Liver (tissue), 3 donors: ENCODE measurements around the gene BCR.

Source experiments
- GABPA ChIP-seq, 2 donors: IDR thresholded peaks in 1 of 2; conservative IDR thresholded peaks in 1 of 2; 2 replicates each; pipeline ENCODE4 v1.6.1; 2016; ENCODE audit warnings: antibody characterized with exemption in 2 of 2, mild to moderate bottlenecking in 1 of 2, moderate library complexity in 1 of 2
- HNF4A ChIP-seq, 2 donors: conservative IDR thresholded peaks; 2 replicates each; pipeline ENCODE4 v1.6.1; 2016; ENCODE audit warnings: antibody characterized with exemption in 2 of 2, mild to moderate bottlenecking in 2 of 2
- JUND ChIP-seq, 2 donors: IDR thresholded peaks; 2 replicates each; pipeline ENCODE4 v1.6.1; 2016; ENCODE audit warnings: antibody characterized with exemption in 2 of 2
- RXRA ChIP-seq, 2 donors: IDR thresholded peaks; 2 replicates each; pipeline ENCODE4 v1.6.1; 2017 to 2018; ENCODE audit warnings: antibody characterized with exemption in 2 of 2, mild to moderate bottlenecking in 1 of 2
- SP1 ChIP-seq: IDR thresholded peaks from 2 replicates; pipeline ENCODE4 v1.6.1; 2018; ENCODE audit warnings: antibody characterized with exemption, mild to moderate bottlenecking
- TAF1 ChIP-seq: conservative IDR thresholded peaks from 2 replicates; pipeline ENCODE4 v1.6.1; 2016; ENCODE audit warnings: antibody characterized with exemption, mild to moderate bottlenecking
- YY1 ChIP-seq: IDR thresholded peaks from 2 replicates; pipeline ENCODE4 v1.6.1; 2016; ENCODE audit warnings: antibody characterized with exemption, mild to moderate bottlenecking
- TF ChIP-seq, protein P1 (sequence below): fragments of 150-350 bp; IDR thresholded peaks from 2 replicates; pipeline ENCODE4 v1.5.1; 2017; ENCODE audit warnings: improper control_type of control experiment, low read depth, low read length; ENCODE audit not compliant: missing input control
- TF ChIP-seq, protein P2 (sequence below): IDR thresholded peaks from 2 replicates; pipeline ENCODE4 v1.6.1; 2016; ENCODE audit warnings: antibody characterized with exemption
- TF ChIP-seq, protein P3 (sequence below): IDR thresholded peaks from 2 replicates; pipeline ENCODE4 v1.6.1; 2016; ENCODE audit warnings: antibody characterized with exemption, mild to moderate bottlenecking
- donor health status: healthy.
- donor health status: healthy.

DNA sequence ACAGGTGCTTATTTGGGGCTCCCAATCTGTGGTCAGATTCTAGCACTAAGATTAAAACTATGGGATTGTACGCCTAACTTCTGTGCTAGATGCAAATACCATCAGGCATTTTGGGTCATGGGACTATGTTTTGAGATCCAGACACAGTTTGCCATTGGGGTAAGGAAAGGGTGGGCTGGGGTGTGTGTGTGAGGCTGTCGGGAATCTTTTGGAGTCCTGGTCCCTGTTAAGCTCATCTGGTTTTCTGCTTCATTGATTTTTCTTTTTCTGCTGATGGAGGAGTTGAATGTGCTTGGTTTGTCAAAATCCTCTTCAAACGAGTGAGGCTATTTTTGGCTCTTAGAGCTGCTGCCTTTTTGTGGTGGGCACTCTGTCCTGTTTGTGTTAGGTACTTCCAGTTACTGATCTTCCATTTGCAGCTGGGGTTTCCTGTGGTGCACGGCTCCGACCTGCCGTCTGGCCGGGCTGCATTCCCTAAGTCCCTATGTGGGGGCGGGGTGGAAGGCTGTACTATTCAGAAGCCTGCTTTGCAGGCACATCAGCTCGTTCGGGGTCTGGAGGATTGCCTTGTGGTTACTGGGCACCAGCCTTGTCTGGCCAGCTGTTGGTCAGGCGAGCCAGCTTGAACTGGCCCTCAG, 2.9 kb downstream of the BCR start:
- TF ChIP-seq, protein P1, sequence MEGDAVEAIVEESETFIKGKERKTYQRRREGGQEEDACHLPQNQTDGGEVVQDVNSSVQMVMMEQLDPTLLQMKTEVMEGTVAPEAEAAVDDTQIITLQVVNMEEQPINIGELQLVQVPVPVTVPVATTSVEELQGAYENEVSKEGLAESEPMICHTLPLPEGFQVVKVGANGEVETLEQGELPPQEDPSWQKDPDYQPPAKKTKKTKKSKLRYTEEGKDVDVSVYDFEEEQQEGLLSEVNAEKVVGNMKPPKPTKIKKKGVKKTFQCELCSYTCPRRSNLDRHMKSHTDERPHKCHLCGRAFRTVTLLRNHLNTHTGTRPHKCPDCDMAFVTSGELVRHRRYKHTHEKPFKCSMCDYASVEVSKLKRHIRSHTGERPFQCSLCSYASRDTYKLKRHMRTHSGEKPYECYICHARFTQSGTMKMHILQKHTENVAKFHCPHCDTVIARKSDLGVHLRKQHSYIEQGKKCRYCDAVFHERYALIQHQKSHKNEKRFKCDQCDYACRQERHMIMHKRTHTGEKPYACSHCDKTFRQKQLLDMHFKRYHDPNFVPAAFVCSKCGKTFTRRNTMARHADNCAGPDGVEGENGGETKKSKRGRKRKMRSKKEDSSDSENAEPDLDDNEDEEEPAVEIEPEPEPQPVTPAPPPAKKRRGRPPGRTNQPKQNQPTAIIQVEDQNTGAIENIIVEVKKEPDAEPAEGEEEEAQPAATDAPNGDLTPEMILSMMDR: no peak
- TF ChIP-seq, protein P2, sequence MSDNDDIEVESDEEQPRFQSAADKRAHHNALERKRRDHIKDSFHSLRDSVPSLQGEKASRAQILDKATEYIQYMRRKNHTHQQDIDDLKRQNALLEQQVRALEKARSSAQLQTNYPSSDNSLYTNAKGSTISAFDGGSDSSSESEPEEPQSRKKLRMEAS: no peak
- no peak for TF ChIP-seq JUND (IDR thresholded peaks at IDR 0.05)
- TF ChIP-seq YY1: no peak
- TF ChIP-seq RXRA (IDR thresholded peaks at IDR 0.05): no peak
- no peak for TF ChIP-seq TAF1
- TF ChIP-seq SP1: no peak
- TF ChIP-seq HNF4A (conservative IDR thresholded peaks at IDR 0.05): no peak
- TF ChIP-seq GABPA (IDR thresholded peaks at IDR 0.05 in 1 of 2, conservative IDR thresholded peaks at IDR 0.05 in 1 of 2): no peak
- TF ChIP-seq, protein P3, sequence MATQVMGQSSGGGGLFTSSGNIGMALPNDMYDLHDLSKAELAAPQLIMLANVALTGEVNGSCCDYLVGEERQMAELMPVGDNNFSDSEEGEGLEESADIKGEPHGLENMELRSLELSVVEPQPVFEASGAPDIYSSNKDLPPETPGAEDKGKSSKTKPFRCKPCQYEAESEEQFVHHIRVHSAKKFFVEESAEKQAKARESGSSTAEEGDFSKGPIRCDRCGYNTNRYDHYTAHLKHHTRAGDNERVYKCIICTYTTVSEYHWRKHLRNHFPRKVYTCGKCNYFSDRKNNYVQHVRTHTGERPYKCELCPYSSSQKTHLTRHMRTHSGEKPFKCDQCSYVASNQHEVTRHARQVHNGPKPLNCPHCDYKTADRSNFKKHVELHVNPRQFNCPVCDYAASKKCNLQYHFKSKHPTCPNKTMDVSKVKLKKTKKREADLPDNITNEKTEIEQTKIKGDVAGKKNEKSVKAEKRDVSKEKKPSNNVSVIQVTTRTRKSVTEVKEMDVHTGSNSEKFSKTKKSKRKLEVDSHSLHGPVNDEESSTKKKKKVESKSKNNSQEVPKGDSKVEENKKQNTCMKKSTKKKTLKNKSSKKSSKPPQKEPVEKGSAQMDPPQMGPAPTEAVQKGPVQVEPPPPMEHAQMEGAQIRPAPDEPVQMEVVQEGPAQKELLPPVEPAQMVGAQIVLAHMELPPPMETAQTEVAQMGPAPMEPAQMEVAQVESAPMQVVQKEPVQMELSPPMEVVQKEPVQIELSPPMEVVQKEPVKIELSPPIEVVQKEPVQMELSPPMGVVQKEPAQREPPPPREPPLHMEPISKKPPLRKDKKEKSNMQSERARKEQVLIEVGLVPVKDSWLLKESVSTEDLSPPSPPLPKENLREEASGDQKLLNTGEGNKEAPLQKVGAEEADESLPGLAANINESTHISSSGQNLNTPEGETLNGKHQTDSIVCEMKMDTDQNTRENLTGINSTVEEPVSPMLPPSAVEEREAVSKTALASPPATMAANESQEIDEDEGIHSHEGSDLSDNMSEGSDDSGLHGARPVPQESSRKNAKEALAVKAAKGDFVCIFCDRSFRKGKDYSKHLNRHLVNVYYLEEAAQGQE: no peak
